SK-N-SH (cell line): Measurements from ENCODE around the gene NCAPH2. TPM values are rescaled to one million over a fixed set of nuclear protein-coding genes. Genes with fewer than 3 reads are reported as not detected.

Experiments
- CTCF ChIA-PET: fragments of 300-600, 350-600 bp; formaldehyde crosslinking; extraction: SDS; loops from one replicate; lab custom pipeline; 2021; lab: Yijun Ruan, JAX
- POLR2A ChIA-PET: fragments of 350-600 bp; sonication (Branson Sonifier 250); formaldehyde crosslinking; extraction: SDS; loops from one replicate; lab custom pipeline; 2020; ENCODE audit warnings: antibody characterized with exemption, inconsistent platforms; lab: Yijun Ruan, JAX
- DNase-seq: peaks from one replicate; pipeline ENCODE4 v3.0.0; 2012
- H2AFZ ChIP-seq: fragments of 200-600 bp; sonication (generic); 2 replicates; pipeline ENCODE4 v1.8.1; 2016; ENCODE audit warnings: antibody characterized with exemption, mild to moderate bottlenecking, low read depth
- H3F3A ChIP-seq: fragments of 200-600 bp; sonication (generic); replicated peaks from 2 replicates; pipeline ENCODE3; 2016; ENCODE audit warnings: antibody characterized with exemption, mild to moderate bottlenecking; ENCODE audit not compliant: insufficient read depth
- H3K27ac ChIP-seq, 2 experiments: fragments of 200-500 bp in 1 of 2; fragments of 200-600 bp in 1 of 2; sonication (Bioruptor generic) in 1 of 2; sonication (generic), shearing (Covaris generic) in 1 of 2; 2 replicates each; pipeline versions ENCODE4 v1.5.1 to v1.6.1; 2014 to 2016; ENCODE audit warnings: low read depth in 2 of 2, inconsistent platforms in 1 of 2, low read length in 1 of 2, mild to moderate bottlenecking in 1 of 2, mixed read lengths in 1 of 2
- H3K27me3 ChIP-seq: fragments of 200-600 bp; sonication (generic), shearing (Covaris generic); 2 replicates; pipeline ENCODE4 v1.6.1; 2016; ENCODE audit warnings: mixed run types; ENCODE audit not compliant: insufficient read depth
- H3K36me3 ChIP-seq, 2 experiments: fragments of 200-500 bp in 1 of 2; fragments of 200-600 bp in 1 of 2; sonication (Bioruptor generic) in 1 of 2; sonication (generic) in 1 of 2; replicated peaks in 1 of 2; 2 replicates each; pipeline versions ENCODE3 to v1.5.1; 2014 to 2016; ENCODE audit warnings: low read length in 1 of 2, mild to moderate bottlenecking in 1 of 2; ENCODE audit not compliant: insufficient read depth in 2 of 2, control insufficient read depth in 1 of 2
- H3K4me1 ChIP-seq, 2 experiments: fragments of 200-500 bp in 1 of 2; fragments of 200-600 bp in 1 of 2; sonication (Bioruptor generic) in 1 of 2; sonication (generic), shearing (Covaris generic) in 1 of 2; 2 replicates each; pipeline versions ENCODE4 v1.5.1 to v1.6.1; 2014 to 2016; ENCODE audit warnings: low read depth in 1 of 2, low read length in 1 of 2, mixed run types in 1 of 2; ENCODE audit not compliant: insufficient read depth in 2 of 2, control insufficient read depth in 1 of 2
- H3K4me2 ChIP-seq: fragments of 200-600 bp; sonication (generic), shearing (Covaris generic); 2 replicates; pipeline ENCODE4 v1.6.1; 2017; ENCODE audit warnings: mixed run types
- H3K4me3 ChIP-seq, 2 experiments: fragments of 200-500 bp in 1 of 2; fragments of 200-600 bp in 1 of 2; sonication (Bioruptor generic) in 1 of 2; sonication (generic), shearing (Covaris generic) in 1 of 2; 2 replicates each; pipeline versions ENCODE4 v1.5.1 to v1.8.1; 2014 to 2016; ENCODE audit warnings: low read depth in 2 of 2, inconsistent platforms in 1 of 2, low read length in 1 of 2, mild to moderate bottlenecking in 1 of 2, mixed read lengths in 1 of 2, moderate library complexity in 1 of 2
- H3K79me2 ChIP-seq: fragments of 200-600 bp; sonication (generic); 2 replicates; pipeline ENCODE4 v1.8.1; 2017; ENCODE audit warnings: mild to moderate bottlenecking; ENCODE audit not compliant: insufficient read depth
- H3K9ac ChIP-seq: fragments of 200-600 bp; sonication (generic); 2 replicates; pipeline ENCODE4 v1.6.1; 2017; ENCODE audit warnings: mixed run types
- H3K9me2 ChIP-seq: fragments of 200-600 bp; sonication (generic); 2 replicates; pipeline ENCODE4 v1.6.1; 2017; ENCODE audit warnings: mixed run types
- H3K9me3 ChIP-seq: fragments of 200-600 bp; sonication (generic); 2 replicates; pipeline ENCODE4 v1.6.1; 2017; ENCODE audit warnings: mixed run types, mild to moderate bottlenecking, moderate library complexity
- H4K20me1 ChIP-seq: fragments of 200-600 bp; sonication (generic); 2 replicates; pipeline ENCODE4 v1.6.1; 2017; ENCODE audit warnings: mild to moderate bottlenecking, mixed run types; ENCODE audit not compliant: insufficient read depth
- CHD2 ChIP-seq: fragments of 150-350 bp; IDR thresholded peaks from 2 replicates; pipeline ENCODE4 v1.6.1; 2018; ENCODE audit warnings: low read length; ENCODE audit not compliant: partially characterized antibody
- FOSL2 ChIP-seq: IDR thresholded peaks from 2 replicates; pipeline ENCODE4 v1.4.0; 2012; ENCODE audit warnings: low read depth, mild to moderate bottlenecking, moderate library complexity, borderline replicate concordance
- MXI1 ChIP-seq: IDR thresholded peaks from 2 replicates; pipeline ENCODE4 v1.6.1; 2012; ENCODE audit warnings: mild to moderate bottlenecking, low read depth, low read length, improper control_type of control experiment
- RCOR1 ChIP-seq: fragments of 150-350 bp; IDR thresholded peaks from 2 replicates; pipeline ENCODE4 v1.6.1; 2017; ENCODE audit warnings: antibody characterized with exemption, low read length
- TAF1 ChIP-seq: IDR thresholded peaks from 2 replicates; pipeline ENCODE4 v1.6.1; 2012; ENCODE audit warnings: low read depth, mild to moderate bottlenecking, low read length, moderate library complexity, borderline replicate concordance
- WGBS: methylation state at CpG from one replicate; pipeline ENCODE4 v1.1.6; 2017; ENCODE audit warnings: low lambda C conversion rate; 5-methylcytosine and 5-hydroxymethylcytosine counted together
- polyA plus RNA-seq, 3 experiments: library from polyadenylated mRNA; depleted of rRNA; stranded (reverse); fragments of >200 nt; gene quantifications; 2 replicates each; pipeline ENCODE4 v1.2.3, GENCODE V29; 2012
- TF ChIP-seq, protein P1 (sequence below): IDR thresholded peaks from 2 replicates; pipeline ENCODE4; 2012
- TF ChIP-seq, protein P2 (sequence below): fragments of 200-600 bp; sonication (generic); IDR thresholded peaks from 2 replicates; pipeline ENCODE4 v1.6.1; 2017; ENCODE audit warnings: antibody characterized with exemption, mild to moderate bottlenecking, moderate library complexity
- TF ChIP-seq, protein P3 (sequence below): fragments of 150-350 bp; IDR thresholded peaks from 2 replicates; pipeline ENCODE4 v1.6.1; 2016; ENCODE audit warnings: mild to moderate bottlenecking, low read depth, low read length
- TF ChIP-seq, protein P4 (sequence below): IDR thresholded peaks from 2 replicates; pipeline ENCODE4 v1.4.0; 2012; ENCODE audit warnings: low read depth

NCAPH2 gene
- polyA plus RNA-seq, 1 of the 3 experiments (the other 2 are of a cell fraction) = 22.4 TPM

DNA sequence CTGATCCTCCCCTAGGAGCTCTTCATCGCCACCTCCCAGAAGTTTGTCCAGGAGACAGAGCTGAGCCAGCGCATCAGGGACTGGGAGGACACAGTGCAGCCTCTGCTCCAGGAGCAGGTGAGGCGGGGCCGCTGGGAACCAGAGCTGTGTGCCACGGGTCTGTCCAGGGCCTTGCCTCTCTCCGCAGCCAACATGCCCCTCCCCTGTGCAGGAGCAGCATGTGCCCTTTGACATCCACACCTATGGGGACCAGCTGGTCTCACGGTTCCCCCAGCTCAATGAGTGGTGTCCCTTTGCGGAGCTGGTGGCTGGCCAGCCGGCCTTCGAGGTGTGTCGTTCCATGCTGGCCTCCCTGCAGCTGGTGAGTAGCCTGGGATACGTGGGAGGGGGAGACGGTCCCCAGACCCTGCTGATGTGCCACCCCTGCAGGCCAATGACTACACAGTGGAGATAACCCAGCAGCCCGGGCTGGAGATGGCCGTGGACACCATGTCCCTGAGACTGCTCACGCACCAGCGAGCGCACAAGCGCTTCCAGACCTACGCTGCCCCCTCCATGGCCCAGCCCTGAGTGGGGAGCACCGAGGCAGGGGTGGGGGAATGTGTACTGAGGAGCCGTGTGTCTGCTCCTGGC lies 14.9 kb downstream of the NCAPH2 start:
- peaks cover 8% of the 10 kb centered on the region; the same call in 1 of the 2 replicates for H4K20me1 ChIP-seq
- H3K4me2 ChIP-seq = no peak overlapping the region
- no peaks in the 10 kb centered on the region for H3K9me2 ChIP-seq
- no peaks in the 10 kb centered on the region for H3K27me3 ChIP-seq
- TF ChIP-seq, protein P1, sequence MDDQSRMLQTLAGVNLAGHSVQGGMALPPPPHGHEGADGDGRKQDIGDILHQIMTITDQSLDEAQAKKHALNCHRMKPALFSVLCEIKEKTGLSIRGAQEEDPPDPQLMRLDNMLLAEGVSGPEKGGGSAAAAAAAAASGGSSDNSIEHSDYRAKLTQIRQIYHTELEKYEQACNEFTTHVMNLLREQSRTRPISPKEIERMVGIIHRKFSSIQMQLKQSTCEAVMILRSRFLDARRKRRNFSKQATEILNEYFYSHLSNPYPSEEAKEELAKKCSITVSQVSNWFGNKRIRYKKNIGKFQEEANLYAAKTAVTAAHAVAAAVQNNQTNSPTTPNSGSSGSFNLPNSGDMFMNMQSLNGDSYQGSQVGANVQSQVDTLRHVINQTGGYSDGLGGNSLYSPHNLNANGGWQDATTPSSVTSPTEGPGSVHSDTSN = no peak
- TF ChIP-seq MXI1 = no peak
- TF ChIP-seq, protein P2, sequence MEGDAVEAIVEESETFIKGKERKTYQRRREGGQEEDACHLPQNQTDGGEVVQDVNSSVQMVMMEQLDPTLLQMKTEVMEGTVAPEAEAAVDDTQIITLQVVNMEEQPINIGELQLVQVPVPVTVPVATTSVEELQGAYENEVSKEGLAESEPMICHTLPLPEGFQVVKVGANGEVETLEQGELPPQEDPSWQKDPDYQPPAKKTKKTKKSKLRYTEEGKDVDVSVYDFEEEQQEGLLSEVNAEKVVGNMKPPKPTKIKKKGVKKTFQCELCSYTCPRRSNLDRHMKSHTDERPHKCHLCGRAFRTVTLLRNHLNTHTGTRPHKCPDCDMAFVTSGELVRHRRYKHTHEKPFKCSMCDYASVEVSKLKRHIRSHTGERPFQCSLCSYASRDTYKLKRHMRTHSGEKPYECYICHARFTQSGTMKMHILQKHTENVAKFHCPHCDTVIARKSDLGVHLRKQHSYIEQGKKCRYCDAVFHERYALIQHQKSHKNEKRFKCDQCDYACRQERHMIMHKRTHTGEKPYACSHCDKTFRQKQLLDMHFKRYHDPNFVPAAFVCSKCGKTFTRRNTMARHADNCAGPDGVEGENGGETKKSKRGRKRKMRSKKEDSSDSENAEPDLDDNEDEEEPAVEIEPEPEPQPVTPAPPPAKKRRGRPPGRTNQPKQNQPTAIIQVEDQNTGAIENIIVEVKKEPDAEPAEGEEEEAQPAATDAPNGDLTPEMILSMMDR = no peak
- TF ChIP-seq, protein P3, sequence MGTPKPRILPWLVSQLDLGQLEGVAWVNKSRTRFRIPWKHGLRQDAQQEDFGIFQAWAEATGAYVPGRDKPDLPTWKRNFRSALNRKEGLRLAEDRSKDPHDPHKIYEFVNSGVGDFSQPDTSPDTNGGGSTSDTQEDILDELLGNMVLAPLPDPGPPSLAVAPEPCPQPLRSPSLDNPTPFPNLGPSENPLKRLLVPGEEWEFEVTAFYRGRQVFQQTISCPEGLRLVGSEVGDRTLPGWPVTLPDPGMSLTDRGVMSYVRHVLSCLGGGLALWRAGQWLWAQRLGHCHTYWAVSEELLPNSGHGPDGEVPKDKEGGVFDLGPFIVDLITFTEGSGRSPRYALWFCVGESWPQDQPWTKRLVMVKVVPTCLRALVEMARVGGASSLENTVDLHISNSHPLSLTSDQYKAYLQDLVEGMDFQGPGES = no peak
- peaks cover 7 to 44% of the 10 kb centered on the region in 2 experiments for H3K36me3 ChIP-seq
- H3F3A ChIP-seq = peaks cover 11% of the 10 kb centered on the region
- peaks cover 18% of the 10 kb centered on the region for H3K79me2 ChIP-seq
- 80% methylated on average over 3 of the region's 22 CpGs for WGBS
- POLR2A ChIA-PET = no interaction called here
- CTCF ChIA-PET = interaction anchor here (2.5 to 3.4 kb wide), 2 partner anchors 25 to 42 kb away, joined by 6 to 53 read pairs; partner anchors contain the start of gene SYCE3
- H3K9ac ChIP-seq = no peak overlapping the region
- H3K4me1 ChIP-seq = peaks cover 7 to 24% of the 10 kb centered on the region in 2 experiments; a peak in 2 of 4 replicates
- no peaks in the 10 kb centered on the region for H3K9me3 ChIP-seq
- H3K4me3 ChIP-seq = no peak overlapping the region
- H2AFZ ChIP-seq = no peak overlapping the region
- H3K27ac ChIP-seq = no peak overlapping the region
- DNase-seq = no peak

DNA sequence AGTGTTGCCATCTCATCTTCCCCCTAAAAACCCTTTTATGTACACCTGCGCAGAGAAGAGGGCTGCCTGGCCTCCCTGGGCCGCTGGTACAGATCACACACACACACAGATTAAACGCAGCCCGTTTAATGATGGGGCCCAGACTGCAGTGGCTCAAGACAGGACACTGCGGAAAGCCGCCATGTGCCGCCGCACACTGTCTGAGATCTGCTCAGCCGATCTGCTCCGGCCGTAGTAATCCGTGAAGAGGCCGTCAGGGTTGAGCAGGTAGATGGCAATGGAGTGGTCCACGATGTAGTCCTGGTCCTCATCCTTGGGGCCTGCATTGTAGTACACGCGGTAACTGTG lies 15.4 kb downstream of the NCAPH2 start:
- no peak for DNase-seq
- no peak overlapping the region for H3K27ac ChIP-seq
- H3K4me3 ChIP-seq = no peak overlapping the region
- H3K9me2 ChIP-seq = no peaks in the 10 kb centered on the region
- 93% methylated on average over 16 of the region's 16 CpGs for WGBS
- H2AFZ ChIP-seq = no peak overlapping the region
- peaks cover 16% of the 10 kb centered on the region for H3F3A ChIP-seq
- POLR2A ChIA-PET = no interaction called here
- TF ChIP-seq, protein P4, sequence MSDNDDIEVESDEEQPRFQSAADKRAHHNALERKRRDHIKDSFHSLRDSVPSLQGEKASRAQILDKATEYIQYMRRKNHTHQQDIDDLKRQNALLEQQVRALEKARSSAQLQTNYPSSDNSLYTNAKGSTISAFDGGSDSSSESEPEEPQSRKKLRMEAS = no peak
- TF ChIP-seq FOSL2 (no peak), RCOR1 (no peak), CHD2 (no peak), TAF1 (no peak)
- no peak overlapping the region; the same call in 1 of the 2 replicates for H3K4me2 ChIP-seq
- peaks cover 7 to 24% of the 10 kb centered on the region in 2 experiments; a peak in 2 of 4 replicates for H3K4me1 ChIP-seq
- CTCF ChIA-PET = interaction anchor here (0.7 to 3.4 kb wide), 3 partner anchors 25 to 48 kb away, joined by 3 to 53 read pairs (median 6); partner anchors contain the start of gene SYCE3
- no peaks in the 10 kb centered on the region for H3K9me3 ChIP-seq
- H4K20me1 ChIP-seq = peaks cover 8% of the 10 kb centered on the region; the same call in 1 of the 2 replicates
- no peaks in the 10 kb centered on the region for H3K27me3 ChIP-seq
- peaks cover 18% of the 10 kb centered on the region for H3K79me2 ChIP-seq
- H3K9ac ChIP-seq = no peak overlapping the region
- peaks cover 7 to 39% of the 10 kb centered on the region in 2 experiments for H3K36me3 ChIP-seq
